ENCODE measurements around the gene ZNF407. TPM values are rescaled to one million over a fixed set of nuclear protein-coding genes. Genes with fewer than 3 reads are reported as not detected.

ZNF407 gene
- total and polyA plus RNA-seq, 3 donors from 2014 or later: 10.9 to 35.9 (median 30.8) TPM

GRCh38 chr18:74742573-74743243, 145.0 kb downstream of the ZNF407 start:
- intact Hi-C loops (cut with DNase I; ENCODE audit: low total_unique reads): no loop called here
- TF ChIP-seq CTCF (IDR thresholded peaks at IDR 0.05) (no peak), POLR2A (IDR thresholded peaks at IDR 0.05) (no peak)
- 78 to 80% methylated on average over 5 of the region's 5 CpGs for WGBS, 2 donors
- Histone ChIP-seq H3K4me3 (no peak overlapping the region), H3K36me3 (ENCODE audit: low read depth, missing control alignments) (no peaks in the 10 kb centered on the region), H3K4me1 (no peaks in the 10 kb centered on the region), H3K27me3 (no peaks in the 10 kb centered on the region), H3K9me3 (no peaks in the 10 kb centered on the region), H3K27ac (no peak overlapping the region)
- no peak for DNase-seq

- no peak for DNase-seq
Observed at GRCh38 chr18:74745633-74746403, 148.1 kb downstream of the ZNF407 start.

DNA sequence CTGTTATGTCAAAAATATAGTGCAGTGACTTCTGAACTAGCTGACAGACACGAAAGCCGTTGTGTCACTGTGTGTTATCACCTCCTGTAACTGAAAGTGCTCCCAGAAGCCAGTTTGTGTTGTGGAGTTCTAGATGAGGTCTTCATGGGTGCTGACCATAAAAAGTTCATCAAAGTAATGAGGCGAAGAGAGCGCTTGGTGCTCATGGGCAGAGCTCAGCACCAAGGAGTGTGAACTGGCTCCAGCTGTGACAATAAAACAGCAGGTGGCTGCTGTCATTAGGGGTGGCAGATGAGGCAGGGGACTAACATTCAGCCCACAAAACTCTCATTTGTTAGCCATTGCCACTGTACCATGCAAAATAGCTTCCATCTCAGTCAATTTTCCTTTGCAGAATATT, 151.1 kb downstream of the ZNF407 start:
- no peaks in the 10 kb centered on the region for H3K9me3 ChIP-seq
- TF ChIP-seq POLR2A (IDR thresholded peaks at IDR 0.05): no peak
- no peak for TF ChIP-seq CTCF (IDR thresholded peaks at IDR 0.05)
- H3K4me3 ChIP-seq: no peak overlapping the region
- intact Hi-C loops (cut with DNase I; ENCODE audit: low total_unique reads): no loop called here
- H3K27ac ChIP-seq: no peak overlapping the region
- no peaks in the 10 kb centered on the region for H3K27me3 ChIP-seq
- DNase-seq: no peak
- 80 to 96% methylated on average over 4 of the region's 4 CpGs for WGBS, 2 donors
- H3K36me3 ChIP-seq (ENCODE audit: low read depth, missing control alignments): no peaks in the 10 kb centered on the region
- no peaks in the 10 kb centered on the region for H3K4me1 ChIP-seq

More at GRCh38 chr18:74745633-74746403, 148.1 kb downstream of the ZNF407 start:
- H3K27ac ChIP-seq: no peak overlapping the region
- H3K9me3 ChIP-seq: no peaks in the 10 kb centered on the region
- H3K4me1 ChIP-seq: no peaks in the 10 kb centered on the region
- H3K36me3 ChIP-seq (ENCODE audit: low read depth, missing control alignments): no peaks in the 10 kb centered on the region
- intact Hi-C loops (cut with DNase I; ENCODE audit: low total_unique reads): no loop called here
- no peaks in the 10 kb centered on the region for H3K27me3 ChIP-seq
- WGBS, 2 donors: 87 to 91% methylated on average over 10 of the region's 10 CpGs
- TF ChIP-seq CTCF (IDR thresholded peaks at IDR 0.05): no peak
- no peak for TF ChIP-seq POLR2A (IDR thresholded peaks at IDR 0.05)
- H3K4me3 ChIP-seq: no peak overlapping the region

- DNase-seq: no peak
- Histone ChIP-seq H3K4me1 (no peaks in the 10 kb centered on the region), H3K27ac (no peak overlapping the region), H3K27me3 (no peaks in the 10 kb centered on the region), H3K4me3 (no peak overlapping the region), H3K9me3 (no peaks in the 10 kb centered on the region), H3K36me3 (ENCODE audit: low read depth, missing control alignments) (no peaks in the 10 kb centered on the region)
- TF ChIP-seq POLR2A (IDR thresholded peaks at IDR 0.05) (no peak), CTCF (IDR thresholded peaks at IDR 0.05) (no peak)
- WGBS, 2 donors: 96 to 100% methylated on average over 1 of the region's 1 CpG
- intact Hi-C loops (cut with DNase I; ENCODE audit: low total_unique reads): no loop called here
Observed at GRCh38 chr18:74758995-74759394, 161.3 kb downstream of the ZNF407 start.

Data from testis (tissue), 3 donors.